ENCODE measurements around the gene ZNF648.
A peak's percentile ranks its signal among the peaks of the same experiment; 100 is the strongest.

GRCh38 chr1:182080955-182081582 is 19.6 kb upstream of the ZNF648 start:
- peak; percentile 73 for TF ChIP-seq CTCF (IDR thresholded peaks at IDR 0.05; ENCODE audit: low read depth, low read length)
- TF ChIP-seq POLR2A (IDR thresholded peaks at IDR 0.05; ENCODE audit: extremely low read depth, insufficient read length): no peak

Measured in NB4 (cell line).